Renal cortical epithelial cell (primary cell): ENCODE measurements around the gene URM1. TPM values are rescaled to one million over a fixed set of nuclear protein-coding genes. Genes with fewer than 3 reads are reported as not detected.
"Not testable (repeated sequence)": the region's sequence is repeated elsewhere in the genome, so short reads cannot be mapped to it uniquely, and the experiment has no call there.

Source experiments
- DNase-seq: peaks from one replicate; pipeline ENCODE4 v3.0.0-alpha.2; 2011; ENCODE audit warnings: low read depth
- total RNA-seq: library from RNA; depleted of rRNA; stranded (reverse); fragments of >200 nt; gene quantifications from 2 replicates; pipeline ENCODE4 v1.2.3, GENCODE V29; 2014

Gene URM1
- total RNA-seq, 1 donor from 2014 or later = 43.7 TPM

DNA sequence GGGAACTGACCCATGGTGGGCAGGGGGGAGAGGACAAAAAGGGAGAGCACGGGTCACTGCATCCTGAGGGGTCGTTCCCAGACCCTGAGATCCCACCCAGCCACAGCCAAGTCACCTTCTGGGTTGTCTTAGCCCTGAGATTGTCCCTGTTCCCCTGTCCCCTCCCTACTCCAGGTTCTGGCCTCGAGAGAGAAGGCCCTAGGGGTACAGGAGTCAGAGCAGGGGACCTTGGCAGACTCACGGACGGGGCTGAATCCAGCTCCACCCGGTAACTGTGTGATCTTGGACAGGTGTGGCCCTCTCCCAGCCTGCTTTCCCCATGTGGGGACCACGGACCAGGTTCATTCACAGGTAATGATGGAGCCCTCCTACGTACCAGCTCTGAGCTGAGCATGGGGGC lies 38.3 kb downstream of the URM1 start:
- no peak for DNase-seq

DNA sequence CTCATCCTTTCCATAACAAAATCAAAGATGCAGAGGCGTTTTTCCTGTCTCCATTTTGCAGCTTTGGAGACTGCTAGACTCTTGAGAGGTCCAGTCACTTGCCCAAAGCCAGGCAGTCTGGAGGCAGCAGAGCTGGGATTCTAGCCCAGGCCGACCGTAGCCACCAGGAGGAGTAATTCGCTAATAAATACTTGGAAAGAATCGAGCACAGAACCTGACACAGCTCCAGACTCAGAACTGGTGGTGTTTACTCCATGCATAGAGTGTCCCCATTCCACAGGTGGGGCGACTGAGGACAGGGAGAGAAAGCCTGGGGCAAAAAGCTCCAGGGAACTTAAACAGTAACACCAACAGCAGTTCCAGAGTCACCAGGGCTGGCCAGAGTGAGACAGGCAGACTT lies 38.8 kb downstream of the URM1 start:
- DNase-seq = peak; percentile 6

DNA sequence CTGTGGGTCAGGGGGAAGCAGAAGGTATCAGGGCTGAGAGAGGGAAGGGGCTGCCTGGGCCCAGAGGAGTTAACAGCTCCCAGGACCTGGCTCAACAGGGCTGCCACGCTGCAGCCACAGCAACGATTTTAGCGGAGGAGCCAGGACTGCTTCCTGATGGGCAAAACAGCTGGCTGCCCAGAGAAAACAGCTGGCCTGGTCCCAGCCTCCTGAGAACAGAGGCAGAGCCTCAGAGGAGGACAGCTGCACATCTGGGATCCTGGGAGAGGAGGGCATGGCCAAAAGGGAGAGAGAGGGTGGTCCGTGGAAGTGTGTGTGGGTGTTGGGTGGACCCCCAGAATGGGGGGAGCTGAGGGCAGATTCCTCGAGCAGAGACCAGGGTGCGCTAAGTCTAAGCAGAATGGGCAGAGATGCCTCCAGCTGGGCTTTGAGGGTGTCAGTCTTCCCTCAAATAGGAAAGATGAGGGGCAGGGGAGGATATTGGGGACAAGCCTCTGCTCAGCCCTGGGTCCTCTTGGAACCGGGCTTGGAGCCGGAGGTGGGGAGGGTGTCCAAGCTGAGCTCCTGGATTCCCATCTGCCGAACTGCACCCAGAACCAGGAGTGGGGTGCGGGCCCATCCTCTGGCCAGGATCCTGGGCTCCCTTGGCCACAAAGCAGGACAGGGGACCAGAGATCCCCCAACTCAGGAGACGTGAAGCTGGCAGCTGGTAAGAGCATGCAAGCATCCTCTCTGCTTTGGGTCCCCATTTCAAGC lies 40.4 kb downstream of the URM1 start:
- DNase-seq = no peak

DNA sequence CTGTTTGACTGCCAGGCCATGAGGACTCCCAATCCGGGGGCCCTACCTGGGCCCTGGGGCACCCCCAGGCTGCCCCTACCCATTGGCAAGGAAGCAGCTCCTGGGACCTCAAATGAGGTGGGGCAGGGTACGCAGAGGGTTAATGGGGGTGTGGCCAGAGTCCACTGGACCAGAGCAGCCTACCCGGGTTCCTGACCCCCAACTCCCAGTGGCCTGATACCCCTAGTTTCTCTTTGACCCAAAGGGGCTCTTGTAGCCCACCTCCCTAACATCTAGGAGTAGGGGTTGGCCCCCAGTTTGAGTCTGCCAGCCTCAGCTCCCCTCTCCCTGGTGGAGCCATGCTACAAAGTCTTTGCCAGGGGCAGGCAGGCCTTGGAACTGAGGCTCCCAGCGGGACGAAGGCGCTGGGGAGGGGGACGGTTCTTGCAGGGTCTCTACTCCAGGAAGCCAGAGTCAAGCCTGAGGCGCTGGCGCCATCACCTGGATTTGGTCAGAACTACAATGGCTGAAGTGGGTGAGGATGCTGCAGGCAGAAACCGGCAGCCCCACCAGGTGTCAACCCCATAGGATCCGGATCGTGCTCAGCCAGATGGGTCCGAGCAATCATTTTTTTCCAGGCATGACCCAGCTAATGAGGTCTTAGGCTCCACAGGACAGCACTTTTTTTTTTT lies 41.1 kb downstream of the URM1 start:
- DNase-seq = peak; percentile 16

DNA sequence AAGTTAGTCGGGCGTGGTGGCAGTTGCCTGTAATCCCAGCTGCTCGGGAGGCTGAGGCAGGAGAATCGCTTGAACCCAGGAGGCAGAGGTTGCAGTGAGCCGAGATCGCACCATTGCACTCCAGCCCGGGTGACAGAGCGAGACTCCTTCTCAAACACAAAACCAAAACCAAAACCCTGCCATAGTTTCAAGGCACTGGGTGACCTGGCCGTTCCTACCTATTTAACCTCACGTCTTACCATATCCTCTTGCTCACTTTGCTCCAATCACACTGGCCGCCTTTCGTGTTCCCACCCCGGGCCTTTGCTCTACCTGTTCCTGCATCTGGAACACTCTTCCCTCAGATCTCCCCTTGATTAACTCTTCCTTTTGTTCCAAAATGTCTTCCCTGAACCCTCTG lies 42.6 kb downstream of the URM1 start:
- not testable (repeated sequence) for DNase-seq

DNA sequence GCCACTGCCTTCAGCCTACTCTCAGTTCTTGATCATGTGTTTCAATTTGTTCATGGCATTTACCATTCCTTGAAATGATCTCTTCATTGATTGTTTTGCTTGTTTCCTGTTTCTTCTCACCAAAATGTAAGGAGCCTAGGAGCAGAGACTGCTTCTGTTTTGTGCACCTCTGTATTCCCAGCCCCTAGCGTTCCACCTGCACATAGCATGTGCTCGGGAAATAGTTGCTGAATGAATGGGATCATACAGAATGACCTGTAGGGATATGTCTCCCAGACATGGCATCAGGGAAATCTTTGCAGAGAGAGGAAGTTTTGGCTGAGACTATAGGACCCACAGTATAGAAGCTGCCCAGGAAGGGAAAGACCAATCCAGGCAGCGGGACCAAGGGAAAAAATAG lies 43.3 kb downstream of the URM1 start:
- DNase-seq = no peak

DNA sequence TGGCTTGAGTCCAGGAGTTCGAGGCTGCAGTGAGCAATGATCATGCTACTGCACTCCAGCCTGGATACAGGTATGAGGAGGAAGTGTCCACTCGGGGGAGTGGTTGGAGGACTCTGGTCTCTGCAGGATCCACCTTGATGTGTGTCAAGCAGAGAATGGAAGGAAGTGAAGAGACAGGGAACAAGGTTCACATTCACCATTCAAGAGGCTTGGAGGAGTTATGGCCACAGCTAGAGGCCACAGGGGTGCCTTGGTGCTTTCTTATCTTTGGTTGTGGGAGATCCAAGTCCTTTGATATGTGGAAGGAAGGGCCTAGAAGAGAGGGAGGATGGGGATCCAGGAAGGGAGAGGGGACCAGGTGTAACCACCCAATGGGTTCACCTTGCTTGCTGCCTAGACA lies 44.1 kb downstream of the URM1 start:
- DNase-seq = no peak

DNA sequence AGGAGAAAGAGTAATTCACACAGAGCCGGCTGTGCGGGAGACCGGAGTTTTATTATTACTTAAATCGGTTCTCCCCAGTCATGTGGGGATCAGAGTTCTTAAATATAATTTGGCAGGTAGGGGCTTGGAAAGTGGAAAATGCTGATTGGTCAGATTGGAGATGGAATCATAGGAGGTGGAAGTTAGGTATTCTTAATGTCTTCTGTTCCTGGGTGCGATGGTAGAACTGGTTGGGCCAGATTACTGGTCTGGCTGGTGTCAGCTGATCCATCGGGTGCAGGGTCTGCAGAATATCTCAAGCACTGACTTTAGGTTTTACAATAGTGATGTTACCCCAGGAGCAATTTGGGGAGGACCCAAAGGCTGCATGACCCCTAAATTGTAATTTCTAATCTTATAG lies 44.8 kb downstream of the URM1 start:
- peak; percentile 28 for DNase-seq

DNA sequence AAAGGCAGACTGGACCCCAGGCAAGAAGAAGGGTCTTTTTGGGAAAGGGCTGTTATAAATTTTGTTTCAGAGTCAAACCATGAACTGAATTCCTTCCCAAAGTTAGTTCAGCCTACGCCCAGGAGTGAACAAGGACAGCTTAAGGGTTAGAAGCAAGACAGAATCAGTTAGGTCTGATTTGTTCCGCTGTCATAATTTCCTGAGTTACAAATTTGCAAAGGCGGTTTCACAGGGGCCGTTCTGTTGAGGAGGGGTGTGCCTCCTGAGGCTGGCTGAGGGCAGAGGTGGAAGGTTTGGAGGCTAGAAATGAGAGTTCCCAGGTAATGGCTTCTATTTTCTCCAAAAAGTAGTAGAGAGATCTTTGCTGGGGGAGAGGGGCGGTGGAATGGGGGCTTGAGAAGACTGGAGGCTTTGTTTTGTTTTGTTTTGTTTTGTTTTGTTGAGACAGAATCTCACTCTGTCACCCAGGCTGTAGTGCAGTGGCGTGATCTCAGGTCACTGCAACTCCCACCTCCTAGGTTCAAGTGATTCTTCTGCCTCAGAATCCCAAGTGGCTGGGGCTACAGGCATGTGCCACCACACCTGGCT lies 45.4 kb downstream of the URM1 start:
- DNase-seq = no peak

DNA sequence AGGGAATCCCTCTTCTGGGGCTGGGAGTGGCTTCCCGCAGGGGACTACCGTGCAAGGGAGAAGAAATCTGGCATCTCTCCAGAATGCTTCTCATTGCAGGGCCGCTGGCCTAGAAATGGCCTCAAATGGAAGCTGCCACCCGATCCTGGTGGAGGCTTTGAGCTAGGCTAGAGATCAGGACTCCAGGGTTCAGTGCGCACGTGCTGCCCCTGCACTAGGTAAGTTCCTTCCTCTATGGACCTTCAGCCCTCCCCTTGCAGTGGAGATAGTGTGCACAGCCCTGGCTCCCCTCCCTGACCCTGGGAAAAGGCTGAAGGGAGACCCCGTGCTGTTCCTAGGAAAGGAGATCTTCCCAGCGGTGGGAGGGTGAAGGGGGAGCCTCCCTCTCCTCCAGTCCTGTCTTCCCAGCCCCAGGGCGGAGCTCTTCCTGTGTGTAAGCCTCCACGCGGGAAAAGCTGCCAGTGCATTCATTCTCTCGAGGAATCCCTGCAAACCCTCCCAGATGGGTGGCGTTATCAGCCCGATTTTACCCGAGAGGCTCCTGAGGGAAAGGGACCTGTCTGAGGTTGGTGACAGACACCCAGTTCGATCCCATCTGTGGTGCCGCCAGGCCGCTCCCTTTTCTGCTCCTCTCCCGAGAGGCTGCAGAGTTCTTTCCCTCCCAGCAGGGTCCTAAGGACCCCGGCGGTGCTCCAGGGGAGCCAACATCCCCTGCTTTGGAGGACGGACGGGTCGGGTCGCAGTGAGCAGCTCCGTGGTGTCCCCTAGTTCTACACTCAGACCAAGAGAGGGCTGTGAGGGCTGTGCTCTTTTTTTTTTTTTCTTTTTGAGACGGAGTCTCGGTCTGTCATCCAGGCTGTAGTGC lies 48.1 kb downstream of the URM1 start:
- peak; percentile 16 for DNase-seq

DNA sequence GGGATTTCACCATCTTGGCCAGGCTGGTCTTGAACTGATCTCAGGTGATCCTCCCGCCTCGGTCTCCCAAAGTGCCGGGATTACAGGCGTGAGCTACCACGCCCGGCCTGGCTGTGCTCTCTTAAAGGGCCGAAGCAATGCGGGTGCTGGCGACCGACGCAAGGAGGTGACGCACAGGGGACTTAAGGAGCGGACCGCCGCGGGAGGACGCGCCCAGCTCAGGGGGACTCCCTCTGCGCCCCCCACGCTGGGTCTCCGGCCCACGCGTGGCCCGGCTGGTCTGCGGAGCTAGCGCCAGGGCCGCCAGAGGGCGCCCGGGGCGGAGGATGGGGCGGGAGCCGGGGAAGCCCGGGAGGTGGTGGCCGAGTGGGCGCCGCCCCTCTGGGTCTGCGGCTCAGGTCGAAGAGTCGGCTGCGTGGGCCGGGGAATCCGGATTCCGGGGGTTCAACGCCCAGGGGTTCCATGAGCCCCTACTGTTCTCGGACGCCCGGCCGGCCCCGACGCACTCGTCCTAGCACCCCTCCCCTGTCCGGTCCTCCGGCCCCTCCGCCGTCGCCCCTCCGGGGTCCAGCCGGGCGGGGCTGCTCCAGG lies 49.0 kb downstream of the URM1 start:
- DNase-seq = peak; percentile 15

DNA sequence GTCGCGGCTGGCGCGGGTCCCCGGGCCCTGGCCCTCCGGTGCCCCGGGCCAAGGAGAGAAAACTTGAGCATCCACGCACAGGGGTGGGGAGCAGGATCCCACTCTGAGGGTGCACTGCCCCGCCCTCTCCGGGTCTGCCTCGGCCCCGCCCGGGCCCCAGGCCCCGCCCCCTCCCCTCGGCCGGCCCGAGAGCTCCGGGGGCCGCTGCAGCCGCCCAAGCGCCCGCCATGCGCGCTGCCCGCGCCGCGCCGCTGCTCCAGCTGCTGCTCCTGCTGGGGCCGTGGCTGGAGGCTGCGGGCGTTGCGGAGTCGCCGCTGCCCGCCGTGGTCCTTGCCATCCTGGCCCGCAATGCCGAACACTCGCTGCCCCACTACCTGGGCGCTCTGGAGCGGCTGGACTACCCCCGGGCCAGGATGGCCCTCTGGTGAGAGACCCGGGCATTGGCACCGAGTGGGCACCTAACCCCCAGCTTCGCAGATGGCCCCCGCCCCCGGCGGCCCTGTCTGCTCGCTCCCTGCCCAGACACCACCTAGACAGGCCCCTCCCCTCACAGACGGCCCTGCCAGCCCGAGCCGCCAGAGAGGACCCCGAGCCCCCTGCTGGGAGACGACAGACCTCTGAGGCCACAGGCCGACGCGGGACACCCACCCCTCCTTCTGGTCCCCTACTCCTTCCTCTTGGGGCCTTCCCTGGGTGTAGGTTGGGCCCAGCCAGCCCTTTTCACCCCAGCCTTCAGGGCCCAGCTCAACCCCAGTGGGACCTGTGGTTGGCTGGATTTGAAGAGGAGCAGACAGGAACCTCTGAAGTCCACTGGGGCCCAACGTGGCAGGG lies 49.7 kb downstream of the URM1 start, which contains the start of gene CERCAM:
TSS of gene CERCAM (plus strand) at position 207 of the 831 bp plus-strand sequence. CDS start at position 228, 21 bp downstream.
- no peak for DNase-seq

DNA sequence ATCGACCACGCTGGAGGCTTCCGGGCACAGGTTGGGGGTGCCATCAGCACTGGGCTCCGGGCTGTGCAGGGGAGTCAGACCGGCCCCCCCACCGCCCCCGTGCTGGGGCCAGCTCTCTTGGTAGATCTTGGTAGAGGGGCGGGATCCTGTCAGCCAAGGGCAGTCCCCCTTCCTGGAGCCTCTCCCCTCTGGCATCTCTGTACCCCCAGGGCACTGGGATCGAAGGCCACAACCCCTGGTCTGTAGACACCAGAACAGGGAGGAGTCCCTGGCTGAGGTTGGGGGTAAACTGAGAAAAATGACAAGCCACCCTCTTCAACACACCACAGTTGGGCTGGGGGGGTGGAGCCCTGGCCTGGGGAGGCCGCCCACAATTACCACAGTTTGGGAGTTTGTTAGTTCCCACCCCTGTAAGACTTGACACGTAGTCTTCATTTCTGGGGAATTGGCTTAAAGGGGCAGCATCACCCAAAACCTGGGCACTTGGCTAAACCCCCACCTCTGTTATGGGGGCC lies 50.4 kb downstream of the URM1 start:
- DNase-seq = no peak

DNA sequence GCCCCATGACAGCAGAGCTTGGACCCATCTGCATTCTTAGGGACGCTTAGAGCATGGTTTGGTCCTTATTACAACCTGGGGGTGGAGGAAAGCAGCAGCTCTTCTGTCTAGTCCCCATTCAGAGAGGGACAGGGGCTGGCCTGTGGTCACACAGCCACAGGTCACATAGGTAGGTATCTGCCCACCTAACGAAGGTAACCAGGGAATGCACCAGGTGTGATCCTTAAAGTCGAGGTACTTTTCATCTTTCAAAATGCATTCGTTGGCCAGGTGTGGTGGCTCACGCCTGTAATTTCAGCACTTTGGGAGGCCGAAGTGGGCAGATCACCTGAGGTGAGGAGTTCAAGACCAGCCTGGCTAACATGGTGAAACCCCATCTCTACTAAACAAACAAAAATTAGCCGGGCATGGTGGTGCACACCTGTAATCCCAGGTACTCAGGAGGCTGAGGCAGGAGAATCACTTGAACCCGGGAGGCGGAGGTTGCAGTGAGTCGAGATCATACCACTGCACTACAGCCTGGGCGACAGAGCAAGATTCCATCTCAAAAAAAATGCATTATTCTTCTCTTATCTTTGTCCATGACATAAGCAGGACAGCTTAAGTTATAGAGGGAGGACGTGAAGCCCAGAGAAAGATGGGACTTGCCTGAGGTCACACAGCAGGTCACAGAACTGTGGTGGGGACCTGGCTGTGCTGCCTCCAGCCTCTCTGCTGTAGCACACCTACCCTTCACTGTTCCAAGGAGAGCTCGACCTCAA lies 51.0 kb downstream of the URM1 start:
- DNase-seq = not testable (repeated sequence)

DNA sequence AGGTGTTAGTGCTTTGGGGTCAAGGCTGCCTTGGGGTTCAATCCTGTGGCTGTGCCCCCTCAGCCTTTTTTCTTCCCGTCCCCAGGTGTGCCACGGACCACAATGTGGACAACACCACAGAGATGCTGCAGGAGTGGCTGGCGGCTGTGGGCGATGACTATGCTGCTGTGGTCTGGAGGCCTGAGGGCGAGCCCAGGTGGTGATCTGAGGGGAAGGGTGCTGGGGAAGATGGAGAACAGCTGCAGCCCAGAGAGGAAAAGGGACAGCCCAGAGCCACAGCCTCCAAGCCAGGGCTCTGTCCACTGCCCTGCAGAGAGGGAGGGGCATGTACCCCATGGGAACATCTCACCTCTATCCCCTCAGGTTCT lies 51.6 kb downstream of the URM1 start:
- DNase-seq = no peak

DNA sequence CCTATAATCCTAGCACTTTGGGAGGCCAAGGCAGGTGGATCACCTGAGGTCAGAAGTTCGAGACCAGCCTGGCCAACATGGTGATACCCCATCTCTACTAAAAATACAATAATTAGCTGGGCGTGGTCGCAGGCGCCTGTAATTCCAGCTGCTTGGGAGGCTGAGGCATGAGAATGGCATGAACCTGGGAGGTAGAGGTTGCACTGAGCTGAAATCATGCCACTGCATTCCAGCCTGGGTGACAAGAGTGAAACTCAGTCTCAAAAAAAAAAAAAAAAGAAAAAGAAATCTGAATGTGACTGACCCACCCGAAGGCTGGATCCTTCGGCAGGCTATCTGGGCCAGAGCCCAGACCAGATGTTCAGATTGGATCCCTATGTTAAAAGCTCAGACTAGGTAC lies 52.2 kb downstream of the URM1 start:
- DNase-seq = not testable (repeated sequence)

DNA sequence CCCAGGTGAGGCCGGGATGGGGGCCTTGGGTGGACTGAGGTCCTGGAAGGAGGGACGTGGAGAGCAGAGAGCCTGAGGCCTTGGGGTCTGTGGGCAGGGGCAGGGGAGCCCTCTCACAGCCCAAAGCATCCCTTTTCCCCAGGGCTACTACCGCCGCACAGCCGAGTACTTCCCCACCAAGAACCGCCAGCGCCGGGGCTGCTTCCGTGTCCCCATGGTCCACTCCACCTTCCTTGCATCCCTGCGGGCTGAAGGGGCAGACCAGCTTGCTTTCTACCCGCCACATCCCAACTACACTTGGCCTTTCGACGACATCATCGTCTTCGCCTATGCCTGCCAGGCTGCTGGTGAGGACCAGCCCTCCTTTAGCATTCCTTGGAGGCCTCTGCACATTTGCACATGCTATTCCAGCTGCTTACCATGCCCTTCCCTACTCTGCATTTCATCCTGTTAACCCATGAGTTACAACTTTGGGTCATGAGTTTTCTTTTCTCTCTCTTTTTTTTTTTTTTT lies 53.1 kb downstream of the URM1 start:
- DNase-seq = no peak

DNA sequence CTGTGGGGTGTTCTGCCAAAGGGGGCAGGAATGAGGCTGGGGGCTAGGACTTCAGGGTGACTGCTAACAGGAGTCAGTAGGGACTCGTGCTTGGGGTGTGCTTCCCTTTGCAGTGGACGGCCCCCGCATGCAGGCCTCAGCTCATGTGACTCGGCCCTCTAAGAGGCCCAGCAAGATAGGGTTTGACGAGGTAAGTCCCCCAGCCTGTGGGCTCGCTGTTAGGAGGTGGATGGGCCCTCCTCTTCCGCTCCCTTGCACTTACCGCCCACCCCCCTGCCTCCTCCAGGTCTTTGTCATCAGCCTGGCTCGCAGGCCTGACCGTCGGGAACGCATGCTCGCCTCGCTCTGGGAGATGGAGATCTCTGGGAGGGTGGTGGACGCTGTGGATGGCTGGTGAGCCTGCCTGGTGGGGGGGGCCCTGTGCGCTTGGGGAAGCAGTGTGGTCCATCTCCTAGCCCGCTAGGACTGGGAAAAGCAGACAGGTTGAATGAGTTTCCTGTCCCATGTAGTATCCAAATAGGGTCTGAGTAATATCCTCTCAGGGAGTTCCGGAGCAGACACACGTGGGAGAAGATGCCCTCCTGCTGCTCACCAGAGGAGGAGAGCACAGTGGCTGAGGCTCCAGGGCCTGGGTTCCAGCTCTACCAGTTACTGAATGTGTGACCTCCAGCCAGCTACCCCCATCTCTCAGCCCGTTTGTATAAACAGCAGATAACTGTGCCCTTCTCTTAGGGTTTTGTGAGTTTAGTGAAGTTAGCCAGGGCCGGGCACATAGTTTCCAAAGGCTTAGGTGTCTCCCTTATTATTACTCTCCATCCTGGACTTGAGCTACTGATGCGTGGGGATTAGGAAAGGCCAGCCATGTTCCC lies 57.7 kb downstream of the URM1 start:
- no peak for DNase-seq
